HCT116 (cell line): ENCODE data around the gene MAP3K4.

Experiments
- EZH2 ChIP-seq: fragments of 200-600 bp; sonication (generic); IDR thresholded peaks from 2 replicates; pipeline ENCODE4 v1.6.1; 2017; ENCODE audit warnings: antibody characterized with exemption, mixed run types
- POLR2A ChIP-seq: IDR thresholded peaks from 2 replicates; pipeline ENCODE4 v1.7.0; 2011; ENCODE audit warnings: borderline replicate concordance; ENCODE audit not compliant: insufficient read depth, insufficient read length; ENCODE audit errors: extremely low read depth
- REST ChIP-seq: IDR thresholded peaks from 2 replicates; pipeline ENCODE4 v1.6.1; 2012; ENCODE audit warnings: low read depth
- TF ChIP-seq, protein P1 (sequence below), 3 experiments: fragments of 200-600 bp in 1 of 3; sonication (generic) in 1 of 3; IDR thresholded peaks in 2 of 3; conservative IDR thresholded peaks in 1 of 3; 2 replicates each; pipeline ENCODE4 v1.5.1; 2012 to 2017; ENCODE audit warnings: low read depth in 2 of 3, low read length in 2 of 3, antibody characterized with exemption in 1 of 3, borderline replicate concordance in 1 of 3, control low read depth in 1 of 3, mild to moderate bottlenecking in 1 of 3, mixed read lengths in 1 of 3, mixed run types in 1 of 3, moderate library complexity in 1 of 3; ENCODE audit not compliant: insufficient read depth in 1 of 3

- TF ChIP-seq, protein P1, sequence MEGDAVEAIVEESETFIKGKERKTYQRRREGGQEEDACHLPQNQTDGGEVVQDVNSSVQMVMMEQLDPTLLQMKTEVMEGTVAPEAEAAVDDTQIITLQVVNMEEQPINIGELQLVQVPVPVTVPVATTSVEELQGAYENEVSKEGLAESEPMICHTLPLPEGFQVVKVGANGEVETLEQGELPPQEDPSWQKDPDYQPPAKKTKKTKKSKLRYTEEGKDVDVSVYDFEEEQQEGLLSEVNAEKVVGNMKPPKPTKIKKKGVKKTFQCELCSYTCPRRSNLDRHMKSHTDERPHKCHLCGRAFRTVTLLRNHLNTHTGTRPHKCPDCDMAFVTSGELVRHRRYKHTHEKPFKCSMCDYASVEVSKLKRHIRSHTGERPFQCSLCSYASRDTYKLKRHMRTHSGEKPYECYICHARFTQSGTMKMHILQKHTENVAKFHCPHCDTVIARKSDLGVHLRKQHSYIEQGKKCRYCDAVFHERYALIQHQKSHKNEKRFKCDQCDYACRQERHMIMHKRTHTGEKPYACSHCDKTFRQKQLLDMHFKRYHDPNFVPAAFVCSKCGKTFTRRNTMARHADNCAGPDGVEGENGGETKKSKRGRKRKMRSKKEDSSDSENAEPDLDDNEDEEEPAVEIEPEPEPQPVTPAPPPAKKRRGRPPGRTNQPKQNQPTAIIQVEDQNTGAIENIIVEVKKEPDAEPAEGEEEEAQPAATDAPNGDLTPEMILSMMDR (IDR thresholded peaks at IDR 0.05 in 2 of 3, conservative IDR thresholded peaks at IDR 0.05 in 1 of 3; ENCODE audit: borderline replicate concordance in 1 of 3, insufficient read depth in 1 of 3, low read depth in 2 of 3, low read length in 2 of 3), result no peak
- TF ChIP-seq REST (no peak), POLR2A (no peak), EZH2 (no peak)
Observed at GRCh38 chr6:161027385-161027784, 35.8 kb downstream of the MAP3K4 start.
